Keratinocyte (primary cell): ENCODE results near the gene UBAC2. TPM values are rescaled to one million over a fixed set of nuclear protein-coding genes. Genes with fewer than 3 reads are reported as not detected.

ENCODE experiments used
- DNase-seq: peaks from one replicate; pipeline ENCODE4 v3.0.0-alpha.2; 2011; ENCODE audit warnings: low read depth, missing footprints, low spot score
- FAIRE-seq: peaks from 2 replicates; lab custom pipeline; 2011; peaks lifted over from hg19 to GRCh38; lab: Jason Lieb, UNC
- H2AFZ ChIP-seq: 2 replicates; pipeline ENCODE4 v1.6.0; 2012; ENCODE audit warnings: low read length, control low read depth, inconsistent platforms; ENCODE audit not compliant: control insufficient read depth
- H3K27ac ChIP-seq: 2 replicates; pipeline ENCODE4 v1.5.1; 2011; ENCODE audit warnings: low read length; ENCODE audit not compliant: control insufficient read depth, insufficient read depth
- H3K27me3 ChIP-seq: 3 replicates; pipeline ENCODE4 v1.6.0; 2011; ENCODE audit warnings: low read length; ENCODE audit not compliant: control insufficient read depth, insufficient read depth; ENCODE audit errors: extremely low read depth
- H3K36me3 ChIP-seq, 2 experiments: 2 replicates in 1 of 2; 3 replicates in 1 of 2; pipeline ENCODE4 v1.5.1; 2011; ENCODE audit warnings: low read length in 2 of 2, mild to moderate bottlenecking in 1 of 2; ENCODE audit not compliant: control insufficient read depth in 2 of 2, insufficient read depth in 2 of 2; ENCODE audit errors: extremely low read depth in 1 of 2
- H3K4me1 ChIP-seq: 3 replicates; pipeline ENCODE4 v1.5.1; 2011; ENCODE audit warnings: low read length; ENCODE audit not compliant: control insufficient read depth, insufficient read depth; ENCODE audit errors: extremely low read depth
- H3K4me2 ChIP-seq: 3 replicates; pipeline ENCODE4 v1.6.0; 2011; ENCODE audit warnings: low read depth, low read length; ENCODE audit not compliant: control insufficient read depth, insufficient read depth; ENCODE audit errors: extremely low read depth
- H3K4me3 ChIP-seq, 3 experiments: fragments of 200-600 bp in 1 of 3; sonication (generic) in 1 of 3; 2 replicates in 2 of 3; 3 replicates in 1 of 3; pipeline ENCODE4 v1.5.1; 2011 to 2016; ENCODE audit warnings: low read length in 3 of 3, mild to moderate bottlenecking in 3 of 3, control low read depth in 2 of 3, inconsistent platforms in 1 of 3, low read depth in 1 of 3, mixed read lengths in 1 of 3, mixed run types in 1 of 3, moderate library complexity in 1 of 3; ENCODE audit not compliant: control insufficient read depth in 2 of 3, insufficient read depth in 2 of 3; ENCODE audit errors: extremely low read depth in 1 of 3
- H3K79me2 ChIP-seq: 2 replicates; pipeline ENCODE4 v1.6.0; 2012; ENCODE audit warnings: low read length; ENCODE audit not compliant: control insufficient read depth, insufficient read depth
- H3K9ac ChIP-seq: 3 replicates; pipeline ENCODE4 v1.6.0; 2011; ENCODE audit warnings: low read length; ENCODE audit not compliant: control insufficient read depth, insufficient read depth; ENCODE audit errors: extremely low read depth
- H3K9me1 ChIP-seq: 3 replicates; pipeline ENCODE4 v1.6.0; 2011; ENCODE audit warnings: low read length; ENCODE audit not compliant: control insufficient read depth, insufficient read depth; ENCODE audit errors: extremely low read depth
- H3K9me3 ChIP-seq: 2 replicates; pipeline ENCODE4 v1.5.1; 2012; ENCODE audit warnings: low read depth, low read length; ENCODE audit not compliant: control insufficient read depth
- H4K20me1 ChIP-seq: 3 replicates; pipeline ENCODE4 v1.6.0; 2011; ENCODE audit warnings: low read length; ENCODE audit not compliant: control insufficient read depth, insufficient read depth; ENCODE audit errors: extremely low read depth
- CTCF ChIP-seq, 3 experiments: IDR thresholded peaks in 1 of 3; conservative IDR thresholded peaks in 1 of 3; optimal IDR thresholded peaks in 1 of 3; 2 replicates in 2 of 3; 3 replicates in 1 of 3; pipeline versions ENCODE3 to v1.5.1; 2011; ENCODE audit warnings: low read length in 3 of 3, mild to moderate bottlenecking in 3 of 3, moderate library complexity in 2 of 3, control low read depth in 1 of 3, inconsistent platforms in 1 of 3; ENCODE audit not compliant: insufficient read depth in 2 of 3; ENCODE audit errors: extremely low read depth in 1 of 3
- EZH2 ChIP-seq: IDR thresholded peaks from one replicate; pipeline ENCODE4 v1.6.1; 2012; ENCODE audit warnings: inconsistent platforms, mild to moderate bottlenecking, low read length, moderate library complexity
- dilution Hi-C: fragments of 300-500 bp; cut with MboI; formaldehyde crosslinking; loops from one replicate; pipeline ENCODE4 v1.7.0; 2020; ENCODE audit warnings: low sequenced_read_pairs; ENCODE audit not compliant: extremely low pct_ligation_motif_present
- polyA plus RNA-seq, 5 experiments: library from polyadenylated mRNA; depleted of rRNA in 3 of 5; stranded (reverse) in 3 of 5; stranded (forward) in 1 of 5; unstranded in 1 of 5; fragments of >200 nt; gene quantifications; 1 replicate in 1 of 5; 2 replicates in 3 of 5; 3 replicates in 1 of 5; pipeline versions ENCODE4 v1.2.1 to v1.2.3, GENCODE V29; 2011 to 2012; ENCODE audit warnings: missing spikeins in 2 of 5, low read depth in 1 of 5, low replicate concordance in 1 of 5

UBAC2 gene
- polyA plus RNA-seq, 1 donor (not counting 4 experiments of a cell fraction or from before 2014, with no cell fraction given) = 104 TPM

GRCh38 chr13:99341969-99342722, 141.5 kb downstream of the UBAC2 start:
- dilution Hi-C loops = no loop called here
- H3K79me2 ChIP-seq = no peaks in the 10 kb centered on the region
- FAIRE-seq (no peak), DNase-seq (no peak)
- H3K9me3 ChIP-seq = no peaks in the 10 kb centered on the region
- H3K4me3 ChIP-seq = no peak overlapping the region
- no peaks in the 10 kb centered on the region for H3K27me3 ChIP-seq
- H2AFZ ChIP-seq = no peak overlapping the region
- H4K20me1 ChIP-seq = no peaks in the 10 kb centered on the region
- no peaks in the 10 kb centered on the region for H3K9me1 ChIP-seq
- H3K4me2 ChIP-seq = no peak overlapping the region
- peaks cover 11 to 22% of the 10 kb centered on the region in 2 experiments for H3K36me3 ChIP-seq
- H3K9ac ChIP-seq = no peak overlapping the region
- H3K4me1 ChIP-seq = no peaks in the 10 kb centered on the region
- TF ChIP-seq EZH2 (no peak), CTCF (optimal IDR thresholded peaks at IDR 0.05 in 1 of 3, IDR thresholded peaks at IDR 0.05 in 1 of 3, conservative IDR thresholded peaks at IDR 0.05 in 1 of 3; ENCODE audit: extremely low read depth in 1 of 3, insufficient read depth in 2 of 3, low read length in 3 of 3) (no peak)
- H3K27ac ChIP-seq = no peak overlapping the region

- FAIRE-seq = no peak
- Histone ChIP-seq H3K79me2 (no peaks in the 10 kb centered on the region), H3K4me3 (no peak overlapping the region), H4K20me1 (no peaks in the 10 kb centered on the region), H3K4me1 (no peaks in the 10 kb centered on the region), H3K27ac (no peak overlapping the region), H3K9me3 (no peaks in the 10 kb centered on the region), H3K9me1 (no peaks in the 10 kb centered on the region), H3K9ac (no peak overlapping the region), H3K27me3 (no peaks in the 10 kb centered on the region), H3K4me2 (no peak overlapping the region), H2AFZ (no peak overlapping the region), H3K36me3 (peaks cover 11 to 22% of the 10 kb centered on the region in 2 experiments)
- dilution Hi-C loops = no loop called here
- no peak for TF ChIP-seq EZH2
- TF ChIP-seq CTCF (optimal IDR thresholded peaks at IDR 0.05 in 1 of 3, IDR thresholded peaks at IDR 0.05 in 1 of 3, conservative IDR thresholded peaks at IDR 0.05 in 1 of 3; ENCODE audit: extremely low read depth in 1 of 3, insufficient read depth in 2 of 3, low read length in 3 of 3) = no peak
- no peak for DNase-seq
Measured at GRCh38 chr13:99342723-99343315, 142.2 kb downstream of the UBAC2 start.
